ENCODE measurements around the gene ZBTB44.

DNA sequence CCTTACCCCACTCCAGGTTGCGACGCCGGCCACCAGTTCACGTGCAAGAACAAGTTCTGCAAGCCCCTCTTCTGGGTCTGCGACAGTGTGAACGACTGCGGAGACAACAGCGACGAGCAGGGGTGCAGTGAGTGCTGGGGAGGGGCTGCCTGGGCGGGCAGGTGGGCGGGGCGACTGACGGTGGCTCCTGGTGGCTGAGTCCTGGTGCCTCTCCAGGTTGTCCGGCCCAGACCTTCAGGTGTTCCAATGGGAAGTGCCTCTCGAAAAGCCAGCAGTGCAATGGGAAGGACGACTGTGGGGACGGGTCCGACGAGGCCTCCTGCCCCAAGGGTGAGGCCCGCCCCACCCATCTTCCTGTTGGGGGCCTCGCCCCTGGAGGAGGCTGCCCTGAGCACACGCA, 116.4 kb downstream of the ZBTB44 start:
- no peak for TF ChIP-seq POLR2AphosphoS5 (IDR thresholded peaks at IDR 0.05; ENCODE audit: low read depth, low read length)
- no peak for TF ChIP-seq TAF1 (IDR thresholded peaks at IDR 0.05; ENCODE audit: borderline replicate concordance, low read depth, low read length)
- no peak for TF ChIP-seq POLR2A (IDR thresholded peaks at IDR 0.05; ENCODE audit: low read depth, low read length)

Data from GM12892 (cell line).